ENCODE results near the gene OR6N1.

Gene OR6N1

GRCh38 chr1:158800526-158800925 is 28.5 kb upstream of the OR6N1 start:
- Mint-ChIP-seq H3K27ac (no peak overlapping the region), H3K9me3 (no peaks in the 10 kb centered on the region), H3K27me3 (peaks cover 29% of the 10 kb centered on the region), H3K4me1 (ENCODE audit: low read depth) (peaks cover 7% of the 10 kb centered on the region), H3K4me3 (no peak overlapping the region), H3K36me3 (ENCODE audit: low read depth) (no peaks in the 10 kb centered on the region)

- Mint-ChIP-seq H3K27me3 (peaks cover 29% of the 10 kb centered on the region), H3K4me3 (no peak overlapping the region), H3K27ac (no peak overlapping the region), H3K4me1 (ENCODE audit: low read depth) (peaks cover 7% of the 10 kb centered on the region), H3K36me3 (ENCODE audit: low read depth) (no peaks in the 10 kb centered on the region), H3K9me3 (no peaks in the 10 kb centered on the region)
These were observed 27.7 kb upstream of the OR6N1 start for GRCh38 chr1:158799689-158800088.

- Mint-ChIP-seq H3K36me3 (ENCODE audit: low read depth) (no peaks in the 10 kb centered on the region), H3K27ac (no peak overlapping the region), H3K27me3 (peaks cover 26% of the 10 kb centered on the region), H3K4me1 (ENCODE audit: low read depth) (peaks cover 7% of the 10 kb centered on the region), H3K4me3 (no peak overlapping the region), H3K9me3 (no peaks in the 10 kb centered on the region)
These were observed 26.5 kb upstream of the OR6N1 start for GRCh38 chr1:158798531-158798930.

GRCh38 chr1:158794247-158794646 is 22.3 kb upstream of the OR6N1 start:
- peaks cover 7% of the 10 kb centered on the region for H3K27me3 Mint-ChIP-seq
- no peak overlapping the region for H3K27ac Mint-ChIP-seq
- H3K4me3 Mint-ChIP-seq, result no peak overlapping the region
- no peaks in the 10 kb centered on the region for H3K4me1 Mint-ChIP-seq (ENCODE audit: low read depth)
- no peaks in the 10 kb centered on the region for H3K9me3 Mint-ChIP-seq
- H3K36me3 Mint-ChIP-seq (ENCODE audit: low read depth), result no peaks in the 10 kb centered on the region

- Mint-ChIP-seq H3K27ac (no peak overlapping the region), H3K36me3 (ENCODE audit: low read depth) (no peaks in the 10 kb centered on the region), H3K4me3 (no peak overlapping the region), H3K27me3 (peaks cover 7% of the 10 kb centered on the region), H3K4me1 (ENCODE audit: low read depth) (no peaks in the 10 kb centered on the region), H3K9me3 (no peaks in the 10 kb centered on the region)
These were observed 21.6 kb upstream of the OR6N1 start for GRCh38 chr1:158793604-158794003.

- Mint-ChIP-seq H3K27me3 (peaks cover 7% of the 10 kb centered on the region), H3K27ac (no peak within 1 kb of the TSS), H3K36me3 (ENCODE audit: low read depth) (no peaks in the 10 kb centered on the region), H3K4me1 (ENCODE audit: low read depth) (peaks cover 5% of the 10 kb centered on the region), H3K9me3 (no peaks in the 10 kb centered on the region), H3K4me3 (no peak within 1 kb of the TSS)
These were observed 9.1 kb upstream of the OR6N1 start, which contains the start of gene OR6N2 for GRCh38 chr1:158781104-158781503. Gene OR6N2, minus strand, starts transcription at chr1:158781204. Its CDS starts 3,569 bp downstream, at chr1:158777635.

- Mint-ChIP-seq H3K27me3 (peaks cover 16% of the 10 kb centered on the region), H3K36me3 (ENCODE audit: low read depth) (no peaks in the 10 kb centered on the region), H3K9me3 (no peaks in the 10 kb centered on the region), H3K27ac (no peak within 1 kb of the TSS), H3K4me1 (ENCODE audit: low read depth) (no peaks in the 10 kb centered on the region), H3K4me3 (no peak within 1 kb of the TSS)
These were observed 17.6 kb downstream of the OR6N1 start, which contains the start of gene OR6K6 for GRCh38 chr1:158754420-158754819. Gene OR6K6, plus strand, starts transcription at chr1:158754720. Its CDS starts 168 bp downstream, at chr1:158754888.

GRCh38 chr1:158752155-158752712 is 19.8 kb downstream of the OR6N1 start:
- Mint-ChIP-seq H3K9me3 (no peaks in the 10 kb centered on the region), H3K27ac (no peak overlapping the region), H3K27me3 (peaks cover 9% of the 10 kb centered on the region), H3K36me3 (ENCODE audit: low read depth) (no peaks in the 10 kb centered on the region), H3K4me3 (no peak overlapping the region), H3K4me1 (ENCODE audit: low read depth) (no peaks in the 10 kb centered on the region)

- Mint-ChIP-seq H3K27me3 (peaks cover 19% of the 10 kb centered on the region), H3K9me3 (no peaks in the 10 kb centered on the region), H3K27ac (no peak overlapping the region), H3K4me3 (no peak overlapping the region), H3K36me3 (ENCODE audit: low read depth) (no peaks in the 10 kb centered on the region), H3K4me1 (ENCODE audit: low read depth) (no peaks in the 10 kb centered on the region)
These were observed 36.1 kb downstream of the OR6N1 start for GRCh38 chr1:158735848-158736247.

- H3K27me3 Mint-ChIP-seq, result peaks cover 11% of the 10 kb centered on the region
- no peaks in the 10 kb centered on the region for H3K4me1 Mint-ChIP-seq (ENCODE audit: low read depth)
- no peaks in the 10 kb centered on the region for H3K9me3 Mint-ChIP-seq
- H3K36me3 Mint-ChIP-seq (ENCODE audit: low read depth), result no peaks in the 10 kb centered on the region
- no peak overlapping the region for H3K27ac Mint-ChIP-seq
- no peak overlapping the region for H3K4me3 Mint-ChIP-seq
These were observed 39.5 kb downstream of the OR6N1 start for GRCh38 chr1:158732524-158732923.

GRCh38 chr1:158731707-158732106 is 40.3 kb downstream of the OR6N1 start:
- peaks cover 15% of the 10 kb centered on the region for H3K27me3 Mint-ChIP-seq
- H3K4me3 Mint-ChIP-seq, result no peak overlapping the region
- no peaks in the 10 kb centered on the region for H3K9me3 Mint-ChIP-seq
- H3K4me1 Mint-ChIP-seq (ENCODE audit: low read depth), result no peaks in the 10 kb centered on the region
- no peaks in the 10 kb centered on the region for H3K36me3 Mint-ChIP-seq (ENCODE audit: low read depth)
- H3K27ac Mint-ChIP-seq, result no peak overlapping the region

GRCh38 chr1:158730453-158730852 is 41.5 kb downstream of the OR6N1 start:
- no peaks in the 10 kb centered on the region for H3K9me3 Mint-ChIP-seq
- H3K4me1 Mint-ChIP-seq (ENCODE audit: low read depth), result no peaks in the 10 kb centered on the region
- no peak overlapping the region for H3K27ac Mint-ChIP-seq
- H3K36me3 Mint-ChIP-seq (ENCODE audit: low read depth), result no peaks in the 10 kb centered on the region
- H3K4me3 Mint-ChIP-seq, result no peak overlapping the region
- H3K27me3 Mint-ChIP-seq, result peaks cover 19% of the 10 kb centered on the region

GRCh38 chr1:158728510-158729225 is 43.3 kb downstream of the OR6N1 start:
- no peak overlapping the region for H3K4me3 Mint-ChIP-seq
- H3K27me3 Mint-ChIP-seq, result peaks cover 22% of the 10 kb centered on the region
- no peaks in the 10 kb centered on the region for H3K4me1 Mint-ChIP-seq (ENCODE audit: low read depth)
- H3K27ac Mint-ChIP-seq, result no peak overlapping the region
- no peaks in the 10 kb centered on the region for H3K9me3 Mint-ChIP-seq
- H3K36me3 Mint-ChIP-seq (ENCODE audit: low read depth), result no peaks in the 10 kb centered on the region

GRCh38 chr1:158724442-158724841 is 47.6 kb downstream of the OR6N1 start:
- Mint-ChIP-seq H3K4me3 (no peak overlapping the region), H3K27ac (no peak overlapping the region), H3K27me3 (peaks cover 46% of the 10 kb centered on the region), H3K4me1 (ENCODE audit: low read depth) (no peaks in the 10 kb centered on the region), H3K9me3 (no peaks in the 10 kb centered on the region), H3K36me3 (ENCODE audit: low read depth) (no peaks in the 10 kb centered on the region)

- Mint-ChIP-seq H3K4me1 (ENCODE audit: low read depth) (peaks cover 6% of the 10 kb centered on the region), H3K4me3 (no peak within 1 kb of the TSS), H3K27ac (no peak within 1 kb of the TSS), H3K36me3 (ENCODE audit: low read depth) (no peaks in the 10 kb centered on the region), H3K27me3 (peaks cover 40% of the 10 kb centered on the region), H3K9me3 (no peaks in the 10 kb centered on the region)
These were observed 51.4 kb downstream of the OR6N1 start, which contains the start of gene OR6K3 for GRCh38 chr1:158720620-158721019. Gene OR6K3, minus strand, starts transcription at chr1:158720720. Its CDS starts 2,605 bp downstream, at chr1:158718115.

Measured in stimulated activated naive CD8-positive, alpha-beta T cell treated with anti-CD3 and anti-CD28 coated beads, Interleukin-15, Interleukin-2, amounts not matched to agents 100 ng/mL and 50 ng/mL, for 24 hours (primary cell).